Neuronal stem cell (in vitro differentiated cells): Measurements from ENCODE around the gene DEUP1.

Experiments used
- DNase-seq: peaks from one replicate; pipeline ENCODE4 v3.0.0-alpha.2; 2013; ENCODE audit warnings: low spot score
- H2AFZ ChIP-seq: one replicate; pipeline ENCODE4 v1.6.1; 2013; ENCODE audit warnings: mild to moderate bottlenecking, low read length, inconsistent platforms
- H2AK5ac ChIP-seq: 2 replicates; pipeline ENCODE4 v1.6.1; 2013; ENCODE audit warnings: low read depth, mild to moderate bottlenecking, inconsistent platforms, low read length, moderate library complexity, mixed read lengths
- H2BK120ac ChIP-seq: 2 replicates; pipeline ENCODE4 v1.6.1; 2013; ENCODE audit warnings: low read depth, mild to moderate bottlenecking, inconsistent platforms, low read length, moderate library complexity, mixed read lengths
- H2BK12ac ChIP-seq: one replicate; pipeline ENCODE4 v1.6.1; 2013; ENCODE audit warnings: low read length, inconsistent platforms
- H2BK15ac ChIP-seq: 2 replicates; pipeline ENCODE4 v1.6.1; 2013; ENCODE audit warnings: mild to moderate bottlenecking, low read length, inconsistent platforms, mixed read lengths
- H2BK5ac ChIP-seq: one replicate; pipeline ENCODE4 v1.6.1; 2013; ENCODE audit warnings: inconsistent platforms, mild to moderate bottlenecking, low read length, moderate library complexity
- H3K14ac ChIP-seq: one replicate; pipeline ENCODE4 v1.6.1; 2013; ENCODE audit warnings: low read length, inconsistent platforms
- H3K18ac ChIP-seq: 2 replicates; pipeline ENCODE4 v1.6.1; 2013; ENCODE audit warnings: low read length, inconsistent platforms
- H3K23ac ChIP-seq: 2 replicates; pipeline ENCODE4 v1.6.1; 2013; ENCODE audit warnings: low read depth, mild to moderate bottlenecking, mixed read lengths, low read length, inconsistent platforms; ENCODE audit not compliant: poor library complexity
- H3K27ac ChIP-seq: replicated peaks from 3 replicates; pipeline ENCODE4 v1.5.1; 2013; ENCODE audit warnings: low read length, inconsistent platforms
- H3K27me3 ChIP-seq, 3 experiments: 2 replicates each; pipeline ENCODE4 v1.6.1; 2013; ENCODE audit warnings: low read length in 3 of 3, mild to moderate bottlenecking in 2 of 3, inconsistent platforms in 1 of 3, low read depth in 1 of 3, mixed read lengths in 1 of 3, moderate library complexity in 1 of 3; ENCODE audit not compliant: control insufficient read depth in 3 of 3, insufficient read depth in 3 of 3
- H3K36me3 ChIP-seq, 2 donors: replicated peaks in 1 of 2; 2 replicates each; pipeline ENCODE4 v1.6.1; 2013; ENCODE audit warnings: low read length in 2 of 2; ENCODE audit not compliant: control insufficient read depth in 2 of 2, insufficient read depth in 2 of 2
- H3K4ac ChIP-seq: 2 replicates; pipeline ENCODE4 v1.6.1; 2013; ENCODE audit warnings: inconsistent platforms, mild to moderate bottlenecking, low read length, moderate library complexity
- H3K4me1 ChIP-seq, 2 donors: 1 replicate in 1 of 2; 2 replicates in 1 of 2; pipeline ENCODE4 v1.6.1; 2013; ENCODE audit warnings: low read length in 2 of 2, low read depth in 1 of 2; ENCODE audit not compliant: control insufficient read depth in 2 of 2, insufficient read depth in 1 of 2
- H3K4me2 ChIP-seq: one replicate; pipeline ENCODE4 v1.6.1; 2013; ENCODE audit warnings: mild to moderate bottlenecking, low read length, inconsistent platforms; ENCODE audit not compliant: insufficient read depth, poor library complexity, severe bottlenecking
- H3K4me3 ChIP-seq, 2 donors: 2 replicates each; pipeline ENCODE4 v1.5.1; 2013; ENCODE audit warnings: low read length in 2 of 2, mild to moderate bottlenecking in 2 of 2, inconsistent platforms in 1 of 2, moderate library complexity in 1 of 2
- H3K79me1 ChIP-seq: one replicate; pipeline ENCODE4 v1.6.1; 2013; ENCODE audit warnings: low read depth, mild to moderate bottlenecking, inconsistent platforms, low read length, moderate library complexity
- H3K9ac ChIP-seq: one replicate; pipeline ENCODE4 v1.6.1; 2013; ENCODE audit warnings: mild to moderate bottlenecking, low read depth, low read length, inconsistent platforms; ENCODE audit not compliant: poor library complexity
- H3K9me3 ChIP-seq, 2 donors: replicated peaks in 1 of 2; 2 replicates each; pipeline versions ENCODE3 to v1.6.1; 2013; ENCODE audit warnings: low read length in 2 of 2, mild to moderate bottlenecking in 2 of 2, inconsistent platforms in 1 of 2, low read depth in 1 of 2, mixed read lengths in 1 of 2, moderate library complexity in 1 of 2; ENCODE audit not compliant: control insufficient read depth in 2 of 2, insufficient read depth in 1 of 2
- H4K8ac ChIP-seq: one replicate; pipeline ENCODE4 v1.6.1; 2013; ENCODE audit warnings: low read depth, mild to moderate bottlenecking, inconsistent platforms, low read length, moderate library complexity
- H4K91ac ChIP-seq: one replicate; pipeline ENCODE4 v1.6.1; 2013; ENCODE audit warnings: low read length, low read depth, mild to moderate bottlenecking, inconsistent platforms; ENCODE audit not compliant: poor library complexity
- WGBS, 2 donors: extraction: QIAGEN DNeasy Blood & Tissue Kit; methylation state at CpG; one replicate each; pipeline ENCODE4 v1.1.7; 2013; ENCODE audit warnings: missing lambda C conversion rate in 2 of 2, mixed read lengths in 1 of 2; ENCODE audit not compliant: insufficient read length in 2 of 2, insufficient replicate concordance in 1 of 2; ENCODE audit errors: extremely low coverage in 2 of 2; 5-methylcytosine and 5-hydroxymethylcytosine counted together

The DEUP1 gene

GRCh38 chr11:93320230-93320629, 10.3 kb upstream of the DEUP1 start:
- H3K4me1 ChIP-seq = no peaks in the 10 kb centered on the region
- H2BK15ac ChIP-seq = no peak overlapping the region
- H3K4me3 ChIP-seq = no peak overlapping the region
- no peak overlapping the region for H2BK12ac ChIP-seq
- no peak overlapping the region for H2AFZ ChIP-seq
- no peak for DNase-seq
- no peaks in the 10 kb centered on the region for H3K36me3 ChIP-seq
- no peak overlapping the region for H2BK120ac ChIP-seq
- no peak overlapping the region for H2AK5ac ChIP-seq
- no peak overlapping the region for H4K91ac ChIP-seq
- no peak overlapping the region for H3K18ac ChIP-seq
- H3K27ac ChIP-seq = no peak overlapping the region
- no peak overlapping the region for H3K4ac ChIP-seq
- H3K14ac ChIP-seq = no peak overlapping the region
- H3K9me3 ChIP-seq = peaks cover 0 to 2% of the 10 kb centered on the region in 2 donors
- H3K23ac ChIP-seq = no peak overlapping the region
- no peaks in the 10 kb centered on the region for H3K27me3 ChIP-seq
- no peak overlapping the region for H3K9ac ChIP-seq
- H2BK5ac ChIP-seq = no peak overlapping the region
- H3K79me1 ChIP-seq = no peaks in the 10 kb centered on the region
- no peak overlapping the region for H3K4me2 ChIP-seq
- H4K8ac ChIP-seq = no peak overlapping the region

GRCh38 chr11:93322207-93322606, 8.3 kb upstream of the DEUP1 start:
- no peak overlapping the region for H3K27ac ChIP-seq
- H3K4me3 ChIP-seq = no peak overlapping the region
- H3K36me3 ChIP-seq = no peaks in the 10 kb centered on the region
- H2BK12ac ChIP-seq = no peak overlapping the region
- H2AFZ ChIP-seq = no peak overlapping the region
- H2AK5ac ChIP-seq = no peak overlapping the region
- no peaks in the 10 kb centered on the region for H3K27me3 ChIP-seq
- H3K14ac ChIP-seq = no peak overlapping the region
- H3K4ac ChIP-seq = no peak overlapping the region
- DNase-seq = no peak
- no peak overlapping the region for H4K91ac ChIP-seq
- no peak overlapping the region for H3K9ac ChIP-seq
- peaks cover 0 to 2% of the 10 kb centered on the region in 2 donors for H3K9me3 ChIP-seq
- H3K4me1 ChIP-seq = no peaks in the 10 kb centered on the region
- WGBS, 2 donors = no CpG with 5 or more reads among the region's 2 CpGs
- no peak overlapping the region for H2BK120ac ChIP-seq
- no peak overlapping the region for H4K8ac ChIP-seq
- H3K23ac ChIP-seq = no peak overlapping the region
- no peak overlapping the region for H3K18ac ChIP-seq
- H2BK15ac ChIP-seq = no peak overlapping the region
- H3K79me1 ChIP-seq = no peaks in the 10 kb centered on the region
- H3K4me2 ChIP-seq = no peak overlapping the region
- no peak overlapping the region for H2BK5ac ChIP-seq

GRCh38 chr11:93323747-93324146, 6.8 kb upstream of the DEUP1 start:
- H3K9ac ChIP-seq = no peak overlapping the region
- no peak overlapping the region for H3K4me2 ChIP-seq
- H3K9me3 ChIP-seq = peaks cover 0 to 2% of the 10 kb centered on the region in 2 donors
- H4K91ac ChIP-seq = no peak overlapping the region
- H3K4ac ChIP-seq = no peak overlapping the region
- H3K36me3 ChIP-seq = no peaks in the 10 kb centered on the region
- no peak overlapping the region for H3K18ac ChIP-seq
- H2AFZ ChIP-seq = no peak overlapping the region
- no peak for DNase-seq
- H2AK5ac ChIP-seq = no peak overlapping the region
- no peak overlapping the region for H2BK15ac ChIP-seq
- H3K27me3 ChIP-seq = peaks cover 0 to 2% (median 0%) of the 10 kb centered on the region in 3 experiments
- no peak overlapping the region for H2BK12ac ChIP-seq
- no peaks in the 10 kb centered on the region for H3K79me1 ChIP-seq
- H2BK120ac ChIP-seq = no peak overlapping the region
- H4K8ac ChIP-seq = no peak overlapping the region
- no peak overlapping the region for H3K14ac ChIP-seq
- H3K27ac ChIP-seq = no peak overlapping the region
- H2BK5ac ChIP-seq = no peak overlapping the region
- no peaks in the 10 kb centered on the region for H3K4me1 ChIP-seq
- H3K23ac ChIP-seq = no peak overlapping the region
- H3K4me3 ChIP-seq = no peak overlapping the region
- no CpG with 5 or more reads among the region's 1 CpG for WGBS, 2 donors

- Histone ChIP-seq H4K8ac (peak overlapping the region; percentile 43), H3K23ac (no peak overlapping the region), H2BK120ac (no peak overlapping the region), H2AFZ (no peak overlapping the region), H3K9me3 (peaks cover 0 to 2% of the 10 kb centered on the region in 2 donors), H2BK12ac (no peak overlapping the region), H3K4ac (no peak overlapping the region), H3K14ac (no peak overlapping the region), H3K79me1 (no peaks in the 10 kb centered on the region), H3K4me1 (no peaks in the 10 kb centered on the region), H3K27ac (no peak overlapping the region), H3K27me3 (peaks cover 0 to 8% (median 0%) of the 10 kb centered on the region in 3 experiments), H3K4me3 (no peak overlapping the region), H2BK5ac (no peak overlapping the region), H4K91ac (no peak overlapping the region), H2AK5ac (no peak overlapping the region), H3K18ac (no peak overlapping the region), H3K36me3 (no peaks in the 10 kb centered on the region), H2BK15ac (no peak overlapping the region), H3K4me2 (no peak overlapping the region), H3K9ac (no peak overlapping the region)
- DNase-seq = no peak
- WGBS, 2 donors = no CpG with 5 or more reads among the region's 3 CpGs
Measured at GRCh38 chr11:93324500-93324899, 6.0 kb upstream of the DEUP1 start.
